MM.1S (cell line): ENCODE measurements around the gene PACRG.

Experiments
- DNase-seq: peaks from one replicate; pipeline ENCODE4 v3.0.0-alpha.2; 2015
- H2AFZ ChIP-seq: fragments of 300-600 bp; sonication (generic); 2 replicates; pipeline ENCODE4 v1.6.0; 2016; ENCODE audit warnings: antibody characterized with exemption, low read length
- H3F3A ChIP-seq: fragments of 300-600 bp; sonication (generic); 2 replicates; pipeline ENCODE4 v1.6.1; 2016; ENCODE audit warnings: mild to moderate bottlenecking, antibody characterized with exemption, low read length, moderate library complexity, mixed read lengths; ENCODE audit not compliant: insufficient read depth
- H3K27ac ChIP-seq: fragments of 300-600 bp; sonication (generic); 2 replicates; pipeline ENCODE4 v1.5.1; 2016; ENCODE audit warnings: mild to moderate bottlenecking, low read length
- H3K27me3 ChIP-seq: fragments of 300-600 bp; sonication (generic); replicated peaks from 2 replicates; pipeline ENCODE4 v1.6.0; 2016; ENCODE audit warnings: low read length; ENCODE audit not compliant: insufficient read depth
- H3K36me3 ChIP-seq: fragments of 300-600 bp; sonication (generic); replicated peaks from 2 replicates; pipeline ENCODE4 v1.6.1; 2016; ENCODE audit warnings: mild to moderate bottlenecking, low read length, mixed read lengths; ENCODE audit not compliant: insufficient read depth
- H3K4me1 ChIP-seq: fragments of 300-600 bp; sonication (generic); 2 replicates; pipeline ENCODE4 v1.6.1; 2016; ENCODE audit warnings: low read length, mixed read lengths
- H3K4me2 ChIP-seq: fragments of 300-600 bp; sonication (generic); 2 replicates; pipeline ENCODE4 v1.6.0; 2016; ENCODE audit warnings: low read depth, low read length
- H3K4me3 ChIP-seq: fragments of 300-600 bp; sonication (generic); 2 replicates; pipeline ENCODE4 v1.5.1; 2016; ENCODE audit warnings: low read length, mixed read lengths
- H3K79me2 ChIP-seq: fragments of 300-600 bp; sonication (generic); 2 replicates; pipeline ENCODE4 v1.6.1; 2016; ENCODE audit warnings: mixed run types, low read length, mixed read lengths
- H3K9ac ChIP-seq: fragments of 300-600 bp; sonication (generic); 2 replicates; pipeline ENCODE4 v1.6.1; 2016; ENCODE audit warnings: low read length, mixed read lengths
- H3K9me2 ChIP-seq: fragments of 300-600 bp; sonication (generic); replicated peaks from 2 replicates; pipeline ENCODE4 v1.6.1; 2016; ENCODE audit warnings: mild to moderate bottlenecking, low read length, mixed read lengths; ENCODE audit not compliant: insufficient read depth
- H3K9me3 ChIP-seq: fragments of 300-600 bp; sonication (generic); replicated peaks from 2 replicates; pipeline ENCODE4 v1.6.1; 2016; ENCODE audit warnings: mild to moderate bottlenecking, low read length, mixed read lengths; ENCODE audit not compliant: insufficient read depth
- H4K20me1 ChIP-seq: fragments of 300-600 bp; sonication (generic); 2 replicates; pipeline ENCODE4 v1.6.1; 2016; ENCODE audit warnings: mild to moderate bottlenecking, low read length, moderate library complexity, mixed read lengths; ENCODE audit not compliant: insufficient read depth
- EZH2 ChIP-seq: fragments of 300-600 bp; sonication (generic); optimal IDR thresholded peaks from 2 replicates; pipeline ENCODE3; 2017; ENCODE audit warnings: low read depth, mild to moderate bottlenecking, antibody characterized with exemption, low read length, mixed read lengths
- EZH2phosphoT487 ChIP-seq: fragments of 300-600 bp; sonication (generic); IDR thresholded peaks from 2 replicates; pipeline ENCODE4 v1.6.1; 2018; ENCODE audit warnings: antibody characterized with exemption, low read length
- TF ChIP-seq, protein P1 (sequence below): fragments of 300-600 bp; sonication (generic); IDR thresholded peaks from 2 replicates; pipeline ENCODE4 v1.5.1; 2016; ENCODE audit warnings: antibody characterized with exemption, low read length, mixed read lengths

Gene PACRG

GRCh38 chr6:163308629-163309440 is 581.1 kb downstream of the PACRG start:
- TF ChIP-seq EZH2 (no peak), EZH2phosphoT487 (no peak)
- TF ChIP-seq, protein P1, sequence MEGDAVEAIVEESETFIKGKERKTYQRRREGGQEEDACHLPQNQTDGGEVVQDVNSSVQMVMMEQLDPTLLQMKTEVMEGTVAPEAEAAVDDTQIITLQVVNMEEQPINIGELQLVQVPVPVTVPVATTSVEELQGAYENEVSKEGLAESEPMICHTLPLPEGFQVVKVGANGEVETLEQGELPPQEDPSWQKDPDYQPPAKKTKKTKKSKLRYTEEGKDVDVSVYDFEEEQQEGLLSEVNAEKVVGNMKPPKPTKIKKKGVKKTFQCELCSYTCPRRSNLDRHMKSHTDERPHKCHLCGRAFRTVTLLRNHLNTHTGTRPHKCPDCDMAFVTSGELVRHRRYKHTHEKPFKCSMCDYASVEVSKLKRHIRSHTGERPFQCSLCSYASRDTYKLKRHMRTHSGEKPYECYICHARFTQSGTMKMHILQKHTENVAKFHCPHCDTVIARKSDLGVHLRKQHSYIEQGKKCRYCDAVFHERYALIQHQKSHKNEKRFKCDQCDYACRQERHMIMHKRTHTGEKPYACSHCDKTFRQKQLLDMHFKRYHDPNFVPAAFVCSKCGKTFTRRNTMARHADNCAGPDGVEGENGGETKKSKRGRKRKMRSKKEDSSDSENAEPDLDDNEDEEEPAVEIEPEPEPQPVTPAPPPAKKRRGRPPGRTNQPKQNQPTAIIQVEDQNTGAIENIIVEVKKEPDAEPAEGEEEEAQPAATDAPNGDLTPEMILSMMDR: no peak
- H3K4me3 ChIP-seq: no peak overlapping the region
- H3K27me3 ChIP-seq: no peaks in the 10 kb centered on the region
- H3F3A ChIP-seq: no peaks in the 10 kb centered on the region
- H3K9me3 ChIP-seq: no peaks in the 10 kb centered on the region
- H3K27ac ChIP-seq: no peak overlapping the region
- H3K4me2 ChIP-seq: no peak overlapping the region
- H3K9ac ChIP-seq: no peak overlapping the region
- no peaks in the 10 kb centered on the region for H3K79me2 ChIP-seq
- no peaks in the 10 kb centered on the region for H3K9me2 ChIP-seq
- H3K4me1 ChIP-seq: no peaks in the 10 kb centered on the region
- H3K36me3 ChIP-seq: no peaks in the 10 kb centered on the region
- no peaks in the 10 kb centered on the region for H4K20me1 ChIP-seq
- no peak for DNase-seq
- no peak overlapping the region for H2AFZ ChIP-seq

GRCh38 chr6:163309491-163310026 is 581.8 kb downstream of the PACRG start:
- H4K20me1 ChIP-seq: no peaks in the 10 kb centered on the region
- TF ChIP-seq EZH2 (no peak), EZH2phosphoT487 (no peak)
- TF ChIP-seq, protein P1: no peak
- H3K27me3 ChIP-seq: no peaks in the 10 kb centered on the region
- H3K4me1 ChIP-seq: no peaks in the 10 kb centered on the region
- no peaks in the 10 kb centered on the region for H3K9me2 ChIP-seq
- H3F3A ChIP-seq: no peaks in the 10 kb centered on the region
- H2AFZ ChIP-seq: no peak overlapping the region
- no peaks in the 10 kb centered on the region for H3K9me3 ChIP-seq
- H3K36me3 ChIP-seq: no peaks in the 10 kb centered on the region
- no peak for DNase-seq
- H3K27ac ChIP-seq: no peak overlapping the region
- no peak overlapping the region for H3K4me2 ChIP-seq
- no peaks in the 10 kb centered on the region for H3K79me2 ChIP-seq
- no peak overlapping the region for H3K9ac ChIP-seq
- no peak overlapping the region for H3K4me3 ChIP-seq

GRCh38 chr6:163310096-163310972 is 582.6 kb downstream of the PACRG start:
- Histone ChIP-seq H3K27ac (no peak overlapping the region), H3K9me3 (no peaks in the 10 kb centered on the region), H3K27me3 (no peaks in the 10 kb centered on the region), H3K4me1 (no peaks in the 10 kb centered on the region), H2AFZ (no peak overlapping the region), H3K4me3 (no peak overlapping the region), H3F3A (no peaks in the 10 kb centered on the region), H3K9ac (no peak overlapping the region), H3K36me3 (no peaks in the 10 kb centered on the region), H3K9me2 (no peaks in the 10 kb centered on the region), H4K20me1 (no peaks in the 10 kb centered on the region), H3K79me2 (no peaks in the 10 kb centered on the region), H3K4me2 (no peak overlapping the region)
- DNase-seq: no peak
- TF ChIP-seq EZH2phosphoT487: no peak
- TF ChIP-seq, protein P1: no peak
- no peak for TF ChIP-seq EZH2
